ENCODE measurements around the gene TMX1. TPM values are rescaled to one million over a fixed set of nuclear protein-coding genes. Genes with fewer than 3 reads are reported as not detected.

The TMX1 gene
- total and polyA plus RNA-seq, 2 donors (not counting 1 experiment from before 2014, with no cell fraction given), result 36.5 to 49.5 TPM

DNA sequence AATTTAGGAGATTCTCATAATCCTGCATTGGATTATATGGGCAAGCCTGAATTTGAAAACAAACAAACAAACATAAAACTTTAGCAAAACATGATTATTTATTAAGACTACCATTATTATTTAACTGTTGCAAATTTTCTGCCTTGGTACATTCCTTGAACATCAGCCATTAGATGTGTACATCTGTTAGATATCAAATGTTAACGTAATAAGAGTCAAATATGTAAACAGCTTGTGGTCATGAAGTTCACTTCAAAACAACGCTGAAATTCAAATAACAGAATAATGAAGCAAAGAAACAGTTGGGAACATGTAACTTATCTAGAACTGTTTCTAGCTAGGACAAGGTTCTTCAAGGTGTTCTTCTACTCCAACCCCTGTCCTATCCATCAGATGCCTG is 14.3 kb upstream of the TMX1 start:
- Histone ChIP-seq H3K27me3 (ENCODE audit: control insufficient read depth, insufficient read depth, low read length) (no peaks in the 10 kb centered on the region), H3K79me2 (ENCODE audit: control insufficient read depth, insufficient read depth, low read length) (no peaks in the 10 kb centered on the region), H3K36me3 (ENCODE audit: control insufficient read depth, insufficient read depth, low read length) (no peaks in the 10 kb centered on the region), H3K4me2 (ENCODE audit: extremely low read depth, insufficient read depth, low read length) (no peak overlapping the region), H3K9me3 (ENCODE audit: control insufficient read depth, insufficient read depth, low read depth, low read length) (no peaks in the 10 kb centered on the region), H4K20me1 (ENCODE audit: control insufficient read depth, extremely low read depth, insufficient read depth, low read length) (no peaks in the 10 kb centered on the region), H3K4me3 (replicated peaks in 1 of 4; ENCODE audit: control extremely low read depth in 1 of 4, insufficient read depth in 1 of 4, low read depth in 3 of 4, low read length in 4 of 4) (no peak overlapping the region), H3K4me1 (ENCODE audit: control insufficient read depth, extremely low read depth, insufficient read depth, low read length) (no peaks in the 10 kb centered on the region), H3K9ac (ENCODE audit: insufficient read depth, low read length) (no peak overlapping the region), H2AFZ (ENCODE audit: low read length) (no peak overlapping the region), H3K27ac (ENCODE audit: insufficient read depth, low read length) (no peak overlapping the region)
- no peak for TF ChIP-seq EZH2 (IDR thresholded peaks at IDR 0.05; ENCODE audit: low read length, missing control alignments)
- DNase-seq (ENCODE audit: low read depth in 2 of 2), result peak in 1 of 2 donors; percentile 76

DNA sequence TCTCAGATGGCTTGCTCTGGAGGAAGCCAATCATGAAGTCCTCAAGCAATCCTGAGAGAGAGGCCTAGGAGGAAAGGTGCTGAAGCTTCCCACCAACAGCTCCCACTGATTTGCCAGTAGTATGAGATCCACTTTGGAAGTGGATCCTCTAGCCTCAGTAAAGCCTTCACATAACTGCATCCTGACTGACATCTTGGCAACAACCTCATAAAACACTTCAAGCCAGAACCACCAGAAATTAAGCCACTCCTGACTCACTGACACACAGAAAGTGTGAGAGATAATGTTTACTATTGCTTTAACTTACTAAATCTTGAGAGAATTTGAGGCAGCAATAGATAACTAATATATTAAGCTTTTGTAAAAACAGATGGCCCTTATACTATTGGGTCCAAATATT is 11.7 kb upstream of the TMX1 start:
- no peak overlapping the region for H2AFZ ChIP-seq (ENCODE audit: low read length)
- H3K79me2 ChIP-seq (ENCODE audit: control insufficient read depth, insufficient read depth, low read length), result no peaks in the 10 kb centered on the region
- H3K36me3 ChIP-seq (ENCODE audit: control insufficient read depth, insufficient read depth, low read length), result no peaks in the 10 kb centered on the region
- no peak overlapping the region for H3K9ac ChIP-seq (ENCODE audit: insufficient read depth, low read length)
- DNase-seq (ENCODE audit: low read depth in 2 of 2), result no peak
- no peak overlapping the region for H3K27ac ChIP-seq (ENCODE audit: insufficient read depth, low read length)
- H3K4me2 ChIP-seq (ENCODE audit: extremely low read depth, insufficient read depth, low read length), result no peak overlapping the region
- peaks cover 3% of the 10 kb centered on the region for H3K27me3 ChIP-seq (ENCODE audit: control insufficient read depth, insufficient read depth, low read length)
- TF ChIP-seq, protein P1, sequence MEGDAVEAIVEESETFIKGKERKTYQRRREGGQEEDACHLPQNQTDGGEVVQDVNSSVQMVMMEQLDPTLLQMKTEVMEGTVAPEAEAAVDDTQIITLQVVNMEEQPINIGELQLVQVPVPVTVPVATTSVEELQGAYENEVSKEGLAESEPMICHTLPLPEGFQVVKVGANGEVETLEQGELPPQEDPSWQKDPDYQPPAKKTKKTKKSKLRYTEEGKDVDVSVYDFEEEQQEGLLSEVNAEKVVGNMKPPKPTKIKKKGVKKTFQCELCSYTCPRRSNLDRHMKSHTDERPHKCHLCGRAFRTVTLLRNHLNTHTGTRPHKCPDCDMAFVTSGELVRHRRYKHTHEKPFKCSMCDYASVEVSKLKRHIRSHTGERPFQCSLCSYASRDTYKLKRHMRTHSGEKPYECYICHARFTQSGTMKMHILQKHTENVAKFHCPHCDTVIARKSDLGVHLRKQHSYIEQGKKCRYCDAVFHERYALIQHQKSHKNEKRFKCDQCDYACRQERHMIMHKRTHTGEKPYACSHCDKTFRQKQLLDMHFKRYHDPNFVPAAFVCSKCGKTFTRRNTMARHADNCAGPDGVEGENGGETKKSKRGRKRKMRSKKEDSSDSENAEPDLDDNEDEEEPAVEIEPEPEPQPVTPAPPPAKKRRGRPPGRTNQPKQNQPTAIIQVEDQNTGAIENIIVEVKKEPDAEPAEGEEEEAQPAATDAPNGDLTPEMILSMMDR (conservative IDR thresholded peaks at IDR 0.05 in 1 of 2, IDR thresholded peaks at IDR 0.05 in 1 of 2; ENCODE audit: low read depth in 1 of 2, low read length in 2 of 2), result no peak
- TF ChIP-seq EZH2 (IDR thresholded peaks at IDR 0.05; ENCODE audit: low read length, missing control alignments), result no peak
- H4K20me1 ChIP-seq (ENCODE audit: control insufficient read depth, extremely low read depth, insufficient read depth, low read length), result no peaks in the 10 kb centered on the region
- H3K9me3 ChIP-seq (ENCODE audit: control insufficient read depth, insufficient read depth, low read depth, low read length), result no peaks in the 10 kb centered on the region
- H3K4me3 ChIP-seq (replicated peaks in 1 of 4; ENCODE audit: control extremely low read depth in 1 of 4, insufficient read depth in 1 of 4, low read depth in 3 of 4, low read length in 4 of 4), result no peak overlapping the region
- H3K4me1 ChIP-seq (ENCODE audit: control insufficient read depth, extremely low read depth, insufficient read depth, low read length), result no peaks in the 10 kb centered on the region

DNA sequence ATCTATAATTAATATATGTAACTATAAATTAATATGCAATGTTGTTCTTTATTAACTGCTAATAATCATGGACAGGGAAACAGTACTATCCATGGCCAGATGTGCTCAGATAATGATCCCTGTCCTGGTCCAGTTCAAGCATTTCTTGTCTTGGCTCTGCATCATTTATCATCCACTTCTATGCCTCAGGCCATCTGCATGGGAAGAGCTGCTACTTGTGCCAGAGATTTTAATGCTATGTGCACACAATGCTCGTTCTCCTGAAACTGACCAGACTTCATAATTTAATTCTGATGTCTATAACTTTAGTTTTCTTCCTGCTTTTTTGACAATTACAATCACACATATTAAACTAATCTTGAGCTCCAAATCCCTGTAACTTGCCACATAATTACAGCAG is 11.2 kb upstream of the TMX1 start:
- TF ChIP-seq EZH2 (IDR thresholded peaks at IDR 0.05; ENCODE audit: low read length, missing control alignments), result no peak
- TF ChIP-seq, protein P1 (conservative IDR thresholded peaks at IDR 0.05 in 1 of 2, IDR thresholded peaks at IDR 0.05 in 1 of 2; ENCODE audit: low read depth in 1 of 2, low read length in 2 of 2), result no peak
- Histone ChIP-seq H3K36me3 (ENCODE audit: control insufficient read depth, insufficient read depth, low read length) (no peaks in the 10 kb centered on the region), H3K9ac (ENCODE audit: insufficient read depth, low read length) (no peak overlapping the region), H3K4me1 (ENCODE audit: control insufficient read depth, extremely low read depth, insufficient read depth, low read length) (no peaks in the 10 kb centered on the region), H4K20me1 (ENCODE audit: control insufficient read depth, extremely low read depth, insufficient read depth, low read length) (no peaks in the 10 kb centered on the region), H3K79me2 (ENCODE audit: control insufficient read depth, insufficient read depth, low read length) (no peaks in the 10 kb centered on the region), H3K27me3 (ENCODE audit: control insufficient read depth, insufficient read depth, low read length) (peaks cover 3% of the 10 kb centered on the region), H3K4me3 (replicated peaks in 1 of 4; ENCODE audit: control extremely low read depth in 1 of 4, insufficient read depth in 1 of 4, low read depth in 3 of 4, low read length in 4 of 4) (no peak overlapping the region), H3K9me3 (ENCODE audit: control insufficient read depth, insufficient read depth, low read depth, low read length) (no peaks in the 10 kb centered on the region), H3K27ac (ENCODE audit: insufficient read depth, low read length) (no peak overlapping the region), H2AFZ (ENCODE audit: low read length) (no peak overlapping the region), H3K4me2 (ENCODE audit: extremely low read depth, insufficient read depth, low read length) (no peak overlapping the region)
- no peak for DNase-seq (ENCODE audit: low read depth in 2 of 2)
